Thyroid gland (tissue), 4 donors: ENCODE results near the gene FGFBP1. TPM values are rescaled to one million over a fixed set of nuclear protein-coding genes. Genes with fewer than 3 reads are reported as not detected.

ENCODE experiments used
- DNase-seq, 2 donors: peaks; one replicate each; pipeline ENCODE4 v3.0.0-alpha.2; 2019
- H3K27ac ChIP-seq, 3 donors: fragments of 200-600 bp; sonication (generic); 1 replicate in 2 of 3; 2 replicates in 1 of 3; pipeline ENCODE4 v1.5.1; 2016 to 2019; ENCODE audit warnings: mild to moderate bottlenecking in 1 of 3, moderate library complexity in 1 of 3
- H3K27me3 ChIP-seq: fragments of 200-600 bp; sonication (generic); one replicate; pipeline ENCODE4 v1.5.1; 2019
- H3K36me3 ChIP-seq, 2 donors: fragments of 200-600 bp; sonication (generic); one replicate each; pipeline ENCODE4 v1.5.1; 2016 to 2019
- H3K4me1 ChIP-seq, 2 donors: fragments of 200-600 bp; sonication (generic); one replicate each; pipeline ENCODE4 v1.5.1; 2017 to 2019
- H3K4me3 ChIP-seq, 3 donors: fragments of 200-600 bp; sonication (generic); replicated peaks in 1 of 3; 1 replicate in 2 of 3; 2 replicates in 1 of 3; pipeline ENCODE4 v1.5.1; 2016; ENCODE audit warnings: mild to moderate bottlenecking in 1 of 3
- H3K9me3 ChIP-seq: fragments of 200-600 bp; sonication (generic); one replicate; pipeline ENCODE4 v1.5.1; 2017
- POLR2A ChIP-seq, 2 donors: fragments of 450-650 bp; IDR thresholded peaks; one replicate each; pipeline ENCODE4 v1.6.1; 2017; ENCODE audit warnings: antibody characterized with exemption in 2 of 2, mild to moderate bottlenecking in 2 of 2, moderate library complexity in 1 of 2
- WGBS, 2 donors: methylation state at CpG; one replicate each; pipeline ENCODE4 v1.1.5; 2017; 5-methylcytosine and 5-hydroxymethylcytosine counted together
- intact Hi-C: fragments of 100-400 bp; cut with DNase I; formaldehyde crosslinking; loops from one replicate; pipeline ENCODE4 v1.15.1; 2023
- total RNA-seq, 4 donors: library from RNA; depleted of rRNA; stranded (reverse); fragments of >200 nt; gene quantifications; one replicate each; pipeline ENCODE4 v1.2.3, GENCODE V29; 2016
- TF ChIP-seq, protein P1 (sequence below), 6 experiments: fragments of 200-600 bp in 3 of 6; fragments of 450-650 bp in 3 of 6; sonication (generic) in 3 of 6; IDR thresholded peaks; one replicate each; pipeline ENCODE4 v1.5.1; 2016 to 2019; ENCODE audit warnings: antibody characterized with exemption in 6 of 6, mild to moderate bottlenecking in 2 of 6, inconsistent platforms in 1 of 6, moderate library complexity in 1 of 6

The FGFBP1 gene
- total RNA-seq, 4 donors from 2014 or later, result 0.22 to 2.3 (median 0.44) TPM; not detected in 1

DNA sequence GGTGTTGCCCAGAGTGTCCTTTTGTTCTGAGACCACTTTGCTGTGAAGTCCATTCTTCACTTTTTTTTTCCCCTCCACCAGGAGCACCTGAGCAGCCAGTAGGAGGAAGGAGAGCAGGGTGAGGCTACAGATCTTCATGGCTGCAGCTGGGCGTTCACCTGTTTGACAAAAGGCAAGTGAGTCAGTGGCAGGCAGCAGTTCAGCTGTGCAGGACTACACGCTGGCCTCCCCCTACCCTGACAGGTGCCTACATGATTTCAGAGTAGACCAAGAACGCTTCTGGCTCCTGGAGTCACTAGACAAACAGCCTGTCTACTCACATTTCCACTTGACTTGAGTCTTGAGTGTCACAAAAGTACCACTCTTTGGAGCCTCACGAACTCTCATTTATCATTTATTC, 2.0 kb downstream of the FGFBP1 start:
- no peaks in the 10 kb centered on the region for H3K36me3 ChIP-seq
- no peak overlapping the region for H3K27ac ChIP-seq
- H3K4me1 ChIP-seq, result peaks cover 17 to 26% of the 10 kb centered on the region in 2 donors
- intact Hi-C loops, result no loop called here
- no peak for TF ChIP-seq POLR2A (IDR thresholded peaks at IDR 0.05)
- TF ChIP-seq, protein P1, sequence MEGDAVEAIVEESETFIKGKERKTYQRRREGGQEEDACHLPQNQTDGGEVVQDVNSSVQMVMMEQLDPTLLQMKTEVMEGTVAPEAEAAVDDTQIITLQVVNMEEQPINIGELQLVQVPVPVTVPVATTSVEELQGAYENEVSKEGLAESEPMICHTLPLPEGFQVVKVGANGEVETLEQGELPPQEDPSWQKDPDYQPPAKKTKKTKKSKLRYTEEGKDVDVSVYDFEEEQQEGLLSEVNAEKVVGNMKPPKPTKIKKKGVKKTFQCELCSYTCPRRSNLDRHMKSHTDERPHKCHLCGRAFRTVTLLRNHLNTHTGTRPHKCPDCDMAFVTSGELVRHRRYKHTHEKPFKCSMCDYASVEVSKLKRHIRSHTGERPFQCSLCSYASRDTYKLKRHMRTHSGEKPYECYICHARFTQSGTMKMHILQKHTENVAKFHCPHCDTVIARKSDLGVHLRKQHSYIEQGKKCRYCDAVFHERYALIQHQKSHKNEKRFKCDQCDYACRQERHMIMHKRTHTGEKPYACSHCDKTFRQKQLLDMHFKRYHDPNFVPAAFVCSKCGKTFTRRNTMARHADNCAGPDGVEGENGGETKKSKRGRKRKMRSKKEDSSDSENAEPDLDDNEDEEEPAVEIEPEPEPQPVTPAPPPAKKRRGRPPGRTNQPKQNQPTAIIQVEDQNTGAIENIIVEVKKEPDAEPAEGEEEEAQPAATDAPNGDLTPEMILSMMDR (IDR thresholded peaks at IDR 0.05), result no peak
- no peak overlapping the region for H3K4me3 ChIP-seq
- no peaks in the 10 kb centered on the region for H3K27me3 ChIP-seq
- 23 to 30% methylated on average over 4 of the region's 4 CpGs for WGBS, 2 donors
- peak; percentile 59 for DNase-seq
- no peaks in the 10 kb centered on the region for H3K9me3 ChIP-seq

DNA sequence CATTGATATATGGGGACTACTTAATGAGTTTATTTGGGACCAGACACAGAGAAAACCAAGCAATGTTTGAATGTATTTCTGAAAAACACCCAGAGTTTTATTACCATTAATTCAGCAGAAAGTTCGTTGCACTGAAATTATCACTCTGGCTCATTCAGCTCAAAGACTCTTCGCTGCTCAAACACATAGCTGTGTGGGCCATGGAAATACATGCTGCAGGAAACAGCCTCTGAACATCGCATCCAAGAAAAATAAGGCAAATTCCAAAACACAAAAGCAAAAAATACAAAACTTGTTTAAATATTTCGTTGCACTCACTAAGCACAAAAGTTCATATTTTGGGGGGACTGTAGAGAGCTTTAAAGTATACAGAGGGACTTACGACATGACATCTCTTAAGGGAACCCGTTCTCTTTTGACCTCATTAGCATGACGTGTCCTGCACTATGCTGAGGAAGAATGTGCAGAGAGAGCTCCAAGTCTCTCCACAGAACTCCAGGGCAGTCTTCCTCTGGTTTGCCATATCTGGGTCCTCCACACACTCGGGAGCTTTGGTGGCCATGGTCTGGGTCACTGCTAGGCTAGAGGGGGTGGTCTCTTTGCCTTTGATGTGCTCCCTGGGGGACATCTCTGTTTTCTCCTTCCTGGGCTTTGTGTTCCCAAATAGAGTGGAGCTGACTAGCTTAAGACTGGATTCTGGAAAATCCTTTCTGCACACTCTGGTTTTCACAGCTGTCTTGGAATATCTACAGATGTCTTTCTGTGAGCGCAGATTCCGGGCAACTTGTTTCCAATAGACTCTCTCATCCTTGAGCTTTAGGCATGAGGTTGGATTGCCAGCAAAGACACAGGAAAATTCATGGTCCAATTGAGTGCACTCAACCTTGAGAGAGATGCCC, 2.8 kb downstream of the FGFBP1 start:
- peaks cover 17 to 26% of the 10 kb centered on the region in 2 donors for H3K4me1 ChIP-seq
- intact Hi-C loops, result no loop called here
- no peaks in the 10 kb centered on the region for H3K27me3 ChIP-seq
- WGBS, 2 donors, result 62 to 64% methylated on average over 9 to 10 of the region's 10 CpGs
- H3K27ac ChIP-seq, result no peak overlapping the region
- no peaks in the 10 kb centered on the region for H3K9me3 ChIP-seq
- no peak for DNase-seq
- H3K36me3 ChIP-seq, result no peaks in the 10 kb centered on the region
- no peak overlapping the region for H3K4me3 ChIP-seq
- TF ChIP-seq, protein P1 (IDR thresholded peaks at IDR 0.05), result no peak
- no peak for TF ChIP-seq POLR2A (IDR thresholded peaks at IDR 0.05)

DNA sequence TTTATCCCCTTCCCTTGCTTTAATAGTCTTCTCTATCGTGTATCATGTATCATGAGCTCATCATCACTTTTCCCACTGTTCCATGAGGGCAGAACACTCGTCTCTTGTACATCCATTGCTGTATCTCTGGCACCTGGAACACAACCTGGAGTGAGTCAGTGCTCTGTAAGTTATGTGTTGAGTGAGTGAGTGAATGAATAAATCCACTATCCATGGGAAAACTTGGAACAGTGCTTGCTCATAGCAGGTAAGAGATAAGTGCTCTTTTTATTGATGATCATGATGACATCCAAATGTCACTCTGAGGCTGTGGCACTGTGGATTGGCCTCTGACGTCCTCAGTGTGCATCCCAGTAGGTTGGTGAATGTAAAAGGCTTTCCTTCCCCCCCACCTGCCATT, 4.3 kb downstream of the FGFBP1 start:
- Histone ChIP-seq H3K36me3 (no peaks in the 10 kb centered on the region), H3K4me1 (peaks cover 17 to 26% of the 10 kb centered on the region in 2 donors), H3K9me3 (no peaks in the 10 kb centered on the region), H3K4me3 (no peak overlapping the region), H3K27me3 (no peaks in the 10 kb centered on the region), H3K27ac (no peak overlapping the region)
- TF ChIP-seq POLR2A (IDR thresholded peaks at IDR 0.05), result no peak
- intact Hi-C loops, result no loop called here
- DNase-seq, result no peak
- 91% methylated on average over 3 of the region's 3 CpGs for WGBS, 2 donors

GRCh38 chr4:15931451-15932210, 6.9 kb downstream of the FGFBP1 start:
- no peaks in the 10 kb centered on the region for H3K27me3 ChIP-seq
- WGBS, 2 donors, result 96 to 98% methylated on average over 5 of the region's 5 CpGs
- H3K9me3 ChIP-seq, result no peaks in the 10 kb centered on the region
- H3K4me1 ChIP-seq, result peaks cover 7 to 9% of the 10 kb centered on the region in 2 donors
- no peaks in the 10 kb centered on the region for H3K36me3 ChIP-seq
- H3K27ac ChIP-seq, result no peak overlapping the region
- TF ChIP-seq, protein P1 (IDR thresholded peaks at IDR 0.05), result no peak
- no peak for TF ChIP-seq POLR2A (IDR thresholded peaks at IDR 0.05)
- intact Hi-C loops, result no loop called here
- DNase-seq, result no peak
- no peak overlapping the region for H3K4me3 ChIP-seq

GRCh38 chr4:15930314-15930713, 8.2 kb downstream of the FGFBP1 start:
- DNase-seq, result peak in 1 of 2 donors; percentile 34
- H3K27me3 ChIP-seq, result no peaks in the 10 kb centered on the region
- intact Hi-C loops, result no loop called here
- WGBS, 2 donors, result 62 to 74% methylated on average over 5 to 7 of the region's 7 CpGs
- H3K36me3 ChIP-seq, result no peaks in the 10 kb centered on the region
- no peaks in the 10 kb centered on the region for H3K9me3 ChIP-seq
- no peaks in the 10 kb centered on the region for H3K4me1 ChIP-seq
- TF ChIP-seq POLR2A (IDR thresholded peaks at IDR 0.05), result no peak
- TF ChIP-seq, protein P1 (IDR thresholded peaks at IDR 0.05), result no peak
- H3K27ac ChIP-seq, result no peak overlapping the region
- H3K4me3 ChIP-seq, result no peak overlapping the region
